ENCODE measurements around the gene ARMC3.

The ARMC3 gene

DNA sequence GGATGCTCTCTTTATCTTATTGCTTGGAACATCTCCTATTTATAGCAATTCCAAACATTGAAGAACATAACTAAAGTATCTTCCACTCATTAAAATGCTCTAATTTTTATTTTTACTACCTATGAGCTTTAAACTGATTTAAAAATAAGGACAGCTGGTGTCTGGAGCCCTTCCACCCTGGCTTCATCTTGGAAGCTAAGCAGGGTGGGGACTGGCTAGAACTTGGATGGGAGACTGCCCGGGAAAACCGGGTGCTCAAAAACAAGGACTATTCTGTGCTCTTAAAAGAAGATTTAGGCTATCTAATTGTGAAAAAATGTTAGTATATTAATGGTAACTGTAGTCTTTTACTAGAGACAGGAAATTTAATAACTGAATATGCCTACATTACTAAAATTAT is 69.2 kb downstream of the ARMC3 start:
- DNase-seq: no peak

DNA sequence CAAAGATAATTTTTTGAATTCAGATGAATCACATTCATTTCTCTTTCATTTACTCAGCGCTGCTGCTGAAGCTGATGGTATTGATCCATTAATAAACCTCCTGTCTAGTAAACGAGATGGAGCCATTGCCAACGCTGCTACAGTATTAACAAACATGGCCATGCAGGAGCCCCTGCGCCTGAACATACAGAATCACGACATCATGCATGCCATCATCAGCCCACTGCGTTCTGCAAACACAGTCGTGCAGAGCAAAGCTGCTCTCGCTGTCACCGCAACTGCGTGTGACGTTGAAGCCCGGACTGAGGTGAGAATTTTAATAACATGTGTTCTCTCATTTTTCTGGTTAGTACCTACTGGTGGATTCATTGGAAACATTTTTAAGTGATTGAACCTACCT is 70.2 kb downstream of the ARMC3 start:
- no peak for DNase-seq

GRCh38 chr10:22999942-23000341 is 72.1 kb downstream of the ARMC3 start:
- DNase-seq: no peak

GRCh38 chr10:23001901-23002516 is 74.2 kb downstream of the ARMC3 start:
- DNase-seq: no peak

GRCh38 chr10:23005150-23005549 is 77.3 kb downstream of the ARMC3 start:
- no peak for DNase-seq

DNA sequence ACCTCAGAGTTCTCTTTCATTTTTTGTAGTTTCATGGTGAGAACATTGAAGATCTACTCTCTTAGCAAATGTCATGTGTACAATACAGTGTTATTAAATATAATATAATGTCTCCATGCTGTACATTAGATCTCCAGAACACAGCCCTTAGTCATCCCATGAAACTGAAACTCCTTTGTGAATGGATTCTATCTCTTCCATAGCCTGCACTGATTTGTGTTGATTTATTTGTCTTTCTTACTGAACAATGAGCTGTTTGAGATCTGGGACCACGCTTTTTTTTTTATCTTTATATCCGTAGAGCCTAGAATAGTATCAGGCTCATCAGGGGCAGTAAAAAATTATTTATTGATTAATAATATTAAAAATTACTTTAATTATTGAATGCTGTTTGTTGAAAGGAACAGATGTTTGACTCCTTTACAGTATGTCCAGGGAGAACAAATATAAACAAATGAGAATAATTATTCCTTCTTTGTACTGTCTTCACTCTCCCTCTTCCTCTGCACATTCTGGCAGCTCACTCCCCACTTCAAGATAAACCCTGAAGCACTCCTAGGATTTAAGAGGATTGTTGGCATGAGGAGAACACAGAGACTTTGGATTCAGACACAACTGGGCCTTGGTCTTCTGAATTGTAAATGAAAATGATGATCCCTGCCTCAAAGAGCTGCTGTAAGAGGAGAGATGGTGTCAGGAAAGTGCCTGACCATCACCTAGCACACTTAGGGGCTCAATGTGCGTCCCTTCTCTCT is 85.9 kb downstream of the ARMC3 start:
- DNase-seq: no peak

GRCh38 chr10:23015021-23015707 is 87.3 kb downstream of the ARMC3 start:
- no peak for DNase-seq

- DNase-seq: no peak
Measured at GRCh38 chr10:23016636-23017035, 88.8 kb downstream of the ARMC3 start.

GRCh38 chr10:23019633-23020032 is 91.8 kb downstream of the ARMC3 start:
- DNase-seq: no peak

DNA sequence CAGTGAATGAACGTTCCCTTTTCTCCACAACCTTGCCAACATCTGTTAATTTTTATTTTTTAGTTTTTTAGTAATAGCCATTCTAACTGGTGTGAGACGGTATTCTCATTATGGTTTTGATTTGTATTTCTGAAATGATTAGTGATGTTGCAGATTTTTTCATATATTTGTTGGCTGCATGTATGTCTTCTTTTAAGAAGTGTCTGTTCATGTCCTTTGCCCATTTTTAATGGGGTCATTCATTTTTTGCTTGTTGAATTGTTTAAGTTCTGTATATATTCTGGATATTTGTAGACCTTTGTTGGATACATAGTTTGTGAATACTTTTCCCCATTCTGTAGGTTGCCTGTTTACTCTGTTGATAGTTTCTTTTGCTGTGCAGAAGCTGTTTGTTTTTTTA is 93.6 kb downstream of the ARMC3 start:
- DNase-seq: no peak

- DNase-seq: no peak
Measured at GRCh38 chr10:23024002-23024401, 96.1 kb downstream of the ARMC3 start.

DNA sequence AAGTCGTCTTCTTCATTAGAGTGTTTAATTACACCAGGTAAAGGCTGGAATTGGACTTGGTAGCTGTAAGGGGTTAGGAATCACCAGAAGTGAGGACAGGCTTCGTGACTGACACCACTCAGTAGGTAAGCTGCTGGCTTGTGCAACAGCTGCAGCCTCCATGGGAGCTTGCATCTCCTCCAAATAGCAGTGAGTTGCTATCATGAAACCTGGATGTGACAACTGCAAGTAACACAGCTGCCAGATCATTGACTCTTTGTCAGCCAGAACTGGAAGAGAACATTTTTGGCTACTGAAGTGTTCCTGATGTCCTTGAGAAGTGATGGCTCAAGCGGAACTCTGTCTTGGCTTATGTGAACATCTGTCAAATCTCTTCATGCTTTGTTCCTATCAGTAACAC is 103.5 kb downstream of the ARMC3 start:
- DNase-seq: no peak

GRCh38 chr10:23034790-23035189 is 106.9 kb downstream of the ARMC3 start:
- DNase-seq: no peak

- DNase-seq: no peak
Measured at GRCh38 chr10:23035569-23035968, 107.7 kb downstream of the ARMC3 start.

GRCh38 chr10:23037152-23037551 is 109.3 kb downstream of the ARMC3 start:
- no peak for DNase-seq

GRCh38 chr10:23037561-23037960 is 109.7 kb downstream of the ARMC3 start:
- no peak for DNase-seq

DNA sequence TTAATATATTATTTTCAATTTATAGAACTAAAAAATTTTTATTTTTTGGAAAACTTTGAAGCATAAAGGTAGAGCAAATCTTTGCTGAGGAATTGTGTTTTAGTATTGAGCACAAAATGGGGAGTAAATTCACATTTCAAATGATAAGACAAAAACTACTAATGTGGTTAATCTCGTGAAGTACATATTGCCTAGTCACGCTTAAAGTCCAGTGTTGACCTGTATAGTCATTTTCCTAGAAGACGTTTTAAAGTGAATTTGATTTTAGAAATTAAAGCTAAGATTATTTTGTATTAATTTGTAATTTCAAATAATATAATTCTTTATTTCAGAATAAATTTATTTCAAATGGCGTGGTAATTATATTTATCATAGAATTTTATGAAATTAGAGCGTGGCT is 110.3 kb downstream of the ARMC3 start:
- no peak for DNase-seq

GRCh38 chr10:23040002-23040401 is 112.1 kb downstream of the ARMC3 start:
- no peak for DNase-seq

DNA sequence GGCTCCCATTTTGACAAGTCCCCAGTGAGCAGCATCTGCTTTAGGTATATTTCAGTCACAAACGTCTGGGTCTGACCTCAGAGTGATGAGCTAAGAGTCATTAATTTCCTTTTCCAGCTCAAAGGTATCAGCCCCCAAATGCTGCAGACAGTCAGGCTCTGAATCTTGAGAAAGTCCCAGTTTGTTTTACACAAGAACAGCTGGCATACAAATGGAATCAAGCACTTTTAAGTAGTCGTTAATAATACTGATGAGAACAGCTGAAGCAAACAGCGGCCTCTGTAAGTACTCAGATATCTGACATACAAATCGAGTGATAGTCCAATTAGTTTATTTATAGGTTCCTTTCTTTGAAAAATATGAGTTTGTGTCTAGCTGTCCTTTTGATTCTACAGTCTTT is 118.2 kb downstream of the ARMC3 start:
- DNase-seq: no peak

- DNase-seq: no peak
Measured at GRCh38 chr10:23047201-23048050, 119.6 kb downstream of the ARMC3 start.

GRCh38 chr10:23048191-23048590 is 120.3 kb downstream of the ARMC3 start:
- no peak for DNase-seq

DNA sequence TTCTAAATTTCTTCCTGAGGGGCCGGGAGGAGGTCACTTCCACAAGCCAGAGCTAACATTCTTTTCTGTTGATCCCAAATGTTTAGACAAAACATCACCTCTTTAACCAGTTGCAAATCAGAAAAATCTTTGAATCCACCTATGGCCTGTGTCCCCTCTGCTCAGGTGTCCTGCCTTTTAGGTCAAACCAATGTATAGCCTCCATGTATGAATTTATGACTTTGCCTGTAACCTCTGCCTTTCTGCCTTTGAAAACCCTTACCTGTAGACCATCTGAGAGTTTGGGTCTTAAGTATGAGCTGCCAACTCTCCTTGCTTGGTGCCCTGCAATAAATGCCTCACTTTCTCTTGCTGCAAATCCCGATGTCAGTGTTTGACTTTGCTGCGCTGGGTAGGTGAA is 123.4 kb downstream of the ARMC3 start:
- no peak for DNase-seq

- no peak for DNase-seq
Measured at GRCh38 chr10:23051855-23052331, 124.0 kb downstream of the ARMC3 start.
